ENCODE results near the gene CCDC171.
"Not testable (repeated sequence)": the region's sequence is repeated elsewhere in the genome, so short reads cannot be mapped to it uniquely, and the experiment has no call there.

The CCDC171 gene

DNA sequence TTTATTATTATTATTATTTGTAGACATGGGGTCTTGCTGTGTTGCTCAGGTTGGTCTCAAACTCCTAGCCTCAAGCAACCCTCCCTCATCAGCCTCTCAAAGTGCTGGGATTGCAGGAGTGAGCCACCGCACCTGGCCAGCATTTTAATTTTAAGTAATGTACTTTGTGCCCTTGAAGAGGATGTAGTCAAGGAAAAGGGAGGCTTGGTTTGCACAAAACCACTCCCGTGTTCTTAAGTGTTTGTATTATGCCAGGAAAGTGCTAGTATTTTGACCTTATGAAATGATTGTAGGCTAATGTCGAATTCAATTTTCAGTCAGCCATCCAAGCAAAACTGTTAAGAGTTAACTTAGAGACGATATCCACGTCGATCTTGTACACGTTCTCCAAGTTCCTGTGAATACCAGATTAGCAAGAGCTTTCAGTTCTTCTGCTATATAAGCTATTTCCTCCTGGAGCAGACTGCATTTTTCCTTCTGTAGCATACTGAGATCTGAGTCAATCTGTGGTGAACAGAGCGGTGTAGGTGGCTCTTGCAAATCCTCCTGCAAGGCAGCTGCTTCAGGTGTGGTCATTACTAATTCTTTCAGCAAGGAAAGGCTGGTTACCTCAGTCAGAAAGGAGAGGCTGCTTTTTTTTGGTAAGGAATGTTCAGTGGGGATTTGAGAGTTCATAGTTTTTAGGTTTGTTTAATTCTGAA lies 23.7 kb downstream of the CCDC171 start:
- no peak overlapping the region for H3K4me2 ChIP-seq (ENCODE audit: low read length)
- no peaks in the 10 kb centered on the region for H3K79me1 ChIP-seq (ENCODE audit: low read length)
- H2BK5ac ChIP-seq (ENCODE audit: low read length) = no peak overlapping the region
- no peak overlapping the region for H3K56ac ChIP-seq (ENCODE audit: low read length)
- no peak for DNase-seq
- H3K9ac ChIP-seq (ENCODE audit: low read length) = no peak overlapping the region
- no peak overlapping the region for H3K23ac ChIP-seq (ENCODE audit: low read length)
- no peak overlapping the region for H2BK120ac ChIP-seq (ENCODE audit: low read depth, low read length)
- H3K4ac ChIP-seq (ENCODE audit: low read depth, low read length) = no peak overlapping the region
- no peaks in the 10 kb centered on the region for H3K4me1 ChIP-seq (ENCODE audit: control insufficient read depth, low read depth, low read length)
- no peak overlapping the region for H3K4me3 ChIP-seq (ENCODE audit: low read length)
- no peaks in the 10 kb centered on the region for H3K36me3 ChIP-seq (ENCODE audit: control insufficient read depth, insufficient read depth, low read length)
- no peak overlapping the region for H4K5ac ChIP-seq (ENCODE audit: low read length)
- H3K27ac ChIP-seq (ENCODE audit: low read depth, low read length) = no peak overlapping the region
- WGBS (ENCODE audit: extremely low coverage, insufficient coverage, low lambda C conversion rate) = no CpG with 5 or more reads among the region's 8 CpGs
- no peaks in the 10 kb centered on the region for H3K27me3 ChIP-seq (ENCODE audit: insufficient read depth, low read length, poor library complexity)
- H4K8ac ChIP-seq (ENCODE audit: low read depth, low read length) = no peak overlapping the region
- no peak overlapping the region for H2BK15ac ChIP-seq (replicated peaks; ENCODE audit: low read depth)
- no peak overlapping the region for H3K18ac ChIP-seq (ENCODE audit: low read length)
- no peak overlapping the region for H2AK5ac ChIP-seq (ENCODE audit: low read length)
- H3K79me2 ChIP-seq (ENCODE audit: control insufficient read depth, insufficient read depth, low read length) = no peaks in the 10 kb centered on the region

- Histone ChIP-seq H2BK120ac (ENCODE audit: low read depth, low read length) (no peak overlapping the region), H3K9ac (ENCODE audit: low read length) (no peak overlapping the region), H3K56ac (ENCODE audit: low read length) (no peak overlapping the region), H4K8ac (ENCODE audit: low read depth, low read length) (no peak overlapping the region), H3K36me3 (ENCODE audit: control insufficient read depth, insufficient read depth, low read length) (no peaks in the 10 kb centered on the region), H3K4me1 (ENCODE audit: control insufficient read depth, low read depth, low read length) (no peaks in the 10 kb centered on the region), H2BK15ac (replicated peaks; ENCODE audit: low read depth) (no peak overlapping the region), H3K79me1 (ENCODE audit: low read length) (no peaks in the 10 kb centered on the region), H3K4ac (ENCODE audit: low read depth, low read length) (no peak overlapping the region), H3K23ac (ENCODE audit: low read length) (no peak overlapping the region), H3K4me2 (ENCODE audit: low read length) (no peak overlapping the region), H3K27ac (ENCODE audit: low read depth, low read length) (no peak overlapping the region), H4K5ac (ENCODE audit: low read length) (no peak overlapping the region), H3K4me3 (ENCODE audit: low read length) (no peak overlapping the region), H3K18ac (ENCODE audit: low read length) (no peak overlapping the region), H3K27me3 (ENCODE audit: insufficient read depth, low read length, poor library complexity) (no peaks in the 10 kb centered on the region), H2AK5ac (ENCODE audit: low read length) (no peak overlapping the region), H3K79me2 (ENCODE audit: control insufficient read depth, insufficient read depth, low read length) (no peaks in the 10 kb centered on the region), H2BK5ac (ENCODE audit: low read length) (no peak overlapping the region)
- no CpG with 5 or more reads among the region's 6 CpGs for WGBS (ENCODE audit: extremely low coverage, insufficient coverage, low lambda C conversion rate)
- DNase-seq = no peak
Observed at GRCh38 chr9:15578714-15579113, 25.9 kb downstream of the CCDC171 start.

GRCh38 chr9:15584379-15584778 lies 31.5 kb downstream of the CCDC171 start:
- Histone ChIP-seq H3K9ac (ENCODE audit: low read length) (no peak overlapping the region), H2BK15ac (replicated peaks; ENCODE audit: low read depth) (no peak overlapping the region), H3K4me1 (ENCODE audit: control insufficient read depth, low read depth, low read length) (no peaks in the 10 kb centered on the region), H4K8ac (ENCODE audit: low read depth, low read length) (no peak overlapping the region), H2AK5ac (ENCODE audit: low read length) (no peak overlapping the region), H3K23ac (ENCODE audit: low read length) (no peak overlapping the region), H3K27ac (ENCODE audit: low read depth, low read length) (no peak overlapping the region), H4K5ac (ENCODE audit: low read length) (no peak overlapping the region), H3K18ac (ENCODE audit: low read length) (no peak overlapping the region), H3K79me1 (ENCODE audit: low read length) (no peaks in the 10 kb centered on the region), H2BK5ac (ENCODE audit: low read length) (no peak overlapping the region), H3K56ac (ENCODE audit: low read length) (no peak overlapping the region), H3K27me3 (ENCODE audit: insufficient read depth, low read length, poor library complexity) (no peaks in the 10 kb centered on the region), H2BK120ac (ENCODE audit: low read depth, low read length) (no peak overlapping the region), H3K4me2 (ENCODE audit: low read length) (no peak overlapping the region), H3K79me2 (ENCODE audit: control insufficient read depth, insufficient read depth, low read length) (no peaks in the 10 kb centered on the region), H3K36me3 (ENCODE audit: control insufficient read depth, insufficient read depth, low read length) (no peaks in the 10 kb centered on the region), H3K4ac (ENCODE audit: low read depth, low read length) (no peak overlapping the region), H3K4me3 (ENCODE audit: low read length) (no peak overlapping the region)
- no CpG with 5 or more reads among the region's 3 CpGs for WGBS (ENCODE audit: extremely low coverage, insufficient coverage, low lambda C conversion rate)
- no peak for DNase-seq

GRCh38 chr9:15592317-15592716 lies 39.5 kb downstream of the CCDC171 start:
- Histone ChIP-seq H3K4me2 (ENCODE audit: low read length) (no peak overlapping the region), H3K9ac (ENCODE audit: low read length) (no peak overlapping the region), H4K5ac (ENCODE audit: low read length) (no peak overlapping the region), H3K18ac (ENCODE audit: low read length) (no peak overlapping the region), H2BK5ac (ENCODE audit: low read length) (no peak overlapping the region), H3K23ac (ENCODE audit: low read length) (no peak overlapping the region), H2BK120ac (ENCODE audit: low read depth, low read length) (no peak overlapping the region), H3K56ac (ENCODE audit: low read length) (no peak overlapping the region), H3K27ac (ENCODE audit: low read depth, low read length) (no peak overlapping the region), H2AK5ac (ENCODE audit: low read length) (no peak overlapping the region), H3K4ac (ENCODE audit: low read depth, low read length) (no peak overlapping the region), H3K4me1 (ENCODE audit: control insufficient read depth, low read depth, low read length) (no peaks in the 10 kb centered on the region), H3K27me3 (ENCODE audit: insufficient read depth, low read length, poor library complexity) (no peaks in the 10 kb centered on the region), H2BK15ac (replicated peaks; ENCODE audit: low read depth) (no peak overlapping the region), H3K36me3 (ENCODE audit: control insufficient read depth, insufficient read depth, low read length) (no peaks in the 10 kb centered on the region), H3K4me3 (ENCODE audit: low read length) (no peak overlapping the region), H3K79me1 (ENCODE audit: low read length) (no peaks in the 10 kb centered on the region), H4K8ac (ENCODE audit: low read depth, low read length) (no peak overlapping the region), H3K79me2 (ENCODE audit: control insufficient read depth, insufficient read depth, low read length) (no peaks in the 10 kb centered on the region)
- DNase-seq = no peak
- WGBS (ENCODE audit: extremely low coverage, insufficient coverage, low lambda C conversion rate) = no CpG with 5 or more reads among the region's 3 CpGs

- H3K27ac ChIP-seq (ENCODE audit: low read depth, low read length); H4K5ac ChIP-seq (ENCODE audit: low read length): not testable (repeated sequence)
- WGBS (ENCODE audit: extremely low coverage, insufficient coverage, low lambda C conversion rate) = no CpG with 5 or more reads among the region's 1 CpG
Observed at GRCh38 chr9:15592940-15593339, 40.1 kb downstream of the CCDC171 start.

More at GRCh38 chr9:15592940-15593339, 40.1 kb downstream of the CCDC171 start:
- not testable (repeated sequence) for H3K18ac ChIP-seq (ENCODE audit: low read length); H3K56ac ChIP-seq (ENCODE audit: low read length); H3K36me3 ChIP-seq (ENCODE audit: control insufficient read depth, insufficient read depth, low read length); H3K27me3 ChIP-seq (ENCODE audit: insufficient read depth, low read length, poor library complexity); H2AK5ac ChIP-seq (ENCODE audit: low read length); H3K4me1 ChIP-seq (ENCODE audit: control insufficient read depth, low read depth, low read length); H3K4ac ChIP-seq (ENCODE audit: low read depth, low read length); H2BK5ac ChIP-seq (ENCODE audit: low read length); H3K23ac ChIP-seq (ENCODE audit: low read length); H2BK120ac ChIP-seq (ENCODE audit: low read depth, low read length); H3K79me1 ChIP-seq (ENCODE audit: low read length); H4K8ac ChIP-seq (ENCODE audit: low read depth, low read length); DNase-seq; H3K4me2 ChIP-seq (ENCODE audit: low read length); H3K79me2 ChIP-seq (ENCODE audit: control insufficient read depth, insufficient read depth, low read length); H3K4me3 ChIP-seq (ENCODE audit: low read length); H2BK15ac ChIP-seq (replicated peaks; ENCODE audit: low read depth); H3K9ac ChIP-seq (ENCODE audit: low read length)

Measured in mesendoderm (in vitro differentiated cells).